Globus pallidus (tissue), 1 donor: ENCODE data around the gene FAM20B.

Experiments used
- DNase-seq: peaks from one replicate; pipeline ENCODE4 v3.0.0-alpha.2; 2015; ENCODE audit warnings: low spot score

The FAM20B gene

GRCh38 chr1:179048339-179049124 lies 22.8 kb downstream of the FAM20B start:
- DNase-seq = no peak

- no peak for DNase-seq
These were observed 27.1 kb downstream of the FAM20B start for GRCh38 chr1:179052776-179053175.

GRCh38 chr1:179053486-179053885 lies 27.8 kb downstream of the FAM20B start:
- DNase-seq = peak; percentile 27

- no peak for DNase-seq
These were observed 30.2 kb downstream of the FAM20B start for GRCh38 chr1:179055937-179056336.

GRCh38 chr1:179058487-179059483 lies 33.1 kb downstream of the FAM20B start:
- no peak for DNase-seq

GRCh38 chr1:179061360-179062282 lies 35.9 kb downstream of the FAM20B start:
- DNase-seq = no peak

GRCh38 chr1:179066471-179066870 lies 40.8 kb downstream of the FAM20B start:
- DNase-seq = no peak

- DNase-seq = no peak
These were observed 51.7 kb downstream of the FAM20B start for GRCh38 chr1:179077396-179077795.

GRCh38 chr1:179079113-179079761 lies 53.5 kb downstream of the FAM20B start:
- peak; percentile 67 for DNase-seq

- DNase-seq = no peak
These were observed 55.4 kb downstream of the FAM20B start for GRCh38 chr1:179080866-179081686.

- peak; percentile 87 for DNase-seq
These were observed 56.1 kb downstream of the FAM20B start, which contains the start of gene TOR3A for GRCh38 chr1:179081687-179082332. Gene TOR3A, plus strand, starts transcription at chr1:179082070. Its CDS starts 59 bp downstream, at chr1:179082129.

- DNase-seq = peak; percentile 11
These were observed 56.8 kb downstream of the FAM20B start for GRCh38 chr1:179082333-179082998.

- DNase-seq = peak; percentile 18
These were observed 57.3 kb downstream of the FAM20B start for GRCh38 chr1:179082999-179083335.

- no peak for DNase-seq
These were observed 57.8 kb downstream of the FAM20B start for GRCh38 chr1:179083533-179083932.

- no peak for DNase-seq
These were observed 62.0 kb downstream of the FAM20B start for GRCh38 chr1:179087665-179088064.

GRCh38 chr1:179089827-179090482 lies 64.3 kb downstream of the FAM20B start:
- no peak for DNase-seq

GRCh38 chr1:179090522-179090921 lies 64.8 kb downstream of the FAM20B start:
- no peak for DNase-seq

GRCh38 chr1:179090923-179091322 lies 65.2 kb downstream of the FAM20B start:
- no peak for DNase-seq
